ENCODE results near the gene ZNF488.

The ZNF488 gene

GRCh38 chr10:47323087-47323486, 61.0 kb downstream of the ZNF488 start:
- DNase-seq (ENCODE audit: low read depth): no peak
- TF ChIP-seq CTCF (conservative IDR thresholded peaks at IDR 0.05; ENCODE audit: low read depth, low read length): no peak
- H3K4me3 ChIP-seq (ENCODE audit: low read depth, low read length): no peak overlapping the region

- DNase-seq (ENCODE audit: low read depth): no peak
- H3K4me3 ChIP-seq (ENCODE audit: low read depth, low read length): no peak within 1 kb of the TSS
- no peak for TF ChIP-seq CTCF (conservative IDR thresholded peaks at IDR 0.05; ENCODE audit: low read depth, low read length)
Observed at GRCh38 chr10:47322300-47323061, 61.6 kb downstream of the ZNF488 start, which contains the start of gene GDF2. Gene GDF2, plus strand, starts transcription at chr10:47322454. Its CDS starts 215 bp downstream, at chr10:47322669.

- TF ChIP-seq CTCF (conservative IDR thresholded peaks at IDR 0.05; ENCODE audit: low read depth, low read length): no peak
- no peak overlapping the region for H3K4me3 ChIP-seq (ENCODE audit: low read depth, low read length)
- DNase-seq (ENCODE audit: low read depth): no peak
Observed at GRCh38 chr10:47321521-47322195, 62.4 kb downstream of the ZNF488 start.

- TF ChIP-seq CTCF (conservative IDR thresholded peaks at IDR 0.05; ENCODE audit: low read depth, low read length): no peak
- DNase-seq (ENCODE audit: low read depth): no peak
- H3K4me3 ChIP-seq (ENCODE audit: low read depth, low read length): no peak overlapping the region
Observed at GRCh38 chr10:47320812-47321211, 63.3 kb downstream of the ZNF488 start.

- no peak for DNase-seq (ENCODE audit: low read depth)
Observed at GRCh38 chr10:47319784-47320183, 64.3 kb downstream of the ZNF488 start.

GRCh38 chr10:47318706-47319105, 65.4 kb downstream of the ZNF488 start:
- no peak for TF ChIP-seq CTCF (conservative IDR thresholded peaks at IDR 0.05; ENCODE audit: low read depth, low read length)
- no peak overlapping the region for H3K4me3 ChIP-seq (ENCODE audit: low read depth, low read length)
- DNase-seq (ENCODE audit: low read depth): no peak

More at GRCh38 chr10:47319784-47320183, 64.3 kb downstream of the ZNF488 start:
- H3K4me3 ChIP-seq (ENCODE audit: low read depth, low read length): no peak overlapping the region
- no peak for TF ChIP-seq CTCF (conservative IDR thresholded peaks at IDR 0.05; ENCODE audit: low read depth, low read length)
